A673 (cell line): ENCODE data around the gene BCAR1.

ENCODE experiments used
- EZH2 ChIP-seq: fragments of 200-600 bp; sonication (generic); IDR thresholded peaks from 2 replicates; pipeline ENCODE4 v1.6.1; 2017; ENCODE audit warnings: borderline replicate concordance, low read depth, mild to moderate bottlenecking, mixed read lengths, antibody characterized with exemption, low read length; ENCODE audit not compliant: poor library complexity, severe bottlenecking
- TF ChIP-seq, protein P1 (sequence below): fragments of 300-800, 200-600 bp; sonication (generic); conservative IDR thresholded peaks from 2 replicates; pipeline ENCODE4 v1.5.1; 2017; ENCODE audit warnings: low read depth, mild to moderate bottlenecking, antibody characterized with exemption, low read length, moderate library complexity, mixed read lengths

DNA sequence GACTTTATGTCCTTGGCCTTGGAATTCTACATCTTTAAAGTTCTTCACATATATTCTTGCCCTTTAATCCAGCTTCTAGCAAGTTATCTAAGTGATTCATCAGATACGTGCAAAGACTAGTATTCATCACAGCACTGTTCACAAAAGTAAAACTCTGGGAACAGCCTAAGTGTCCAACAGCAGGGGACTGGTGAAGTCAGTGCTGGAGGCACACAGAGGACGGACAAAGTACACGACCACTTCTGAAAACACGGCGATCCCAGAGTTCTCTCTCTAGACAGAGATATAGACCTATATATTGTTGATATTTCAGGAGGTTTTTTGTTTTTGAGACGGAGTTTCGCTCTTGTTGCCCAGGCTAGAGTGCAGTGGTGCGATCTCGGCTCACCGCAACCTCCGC lies 19.9 kb downstream of the BCAR1 start:
- TF ChIP-seq, protein P1, sequence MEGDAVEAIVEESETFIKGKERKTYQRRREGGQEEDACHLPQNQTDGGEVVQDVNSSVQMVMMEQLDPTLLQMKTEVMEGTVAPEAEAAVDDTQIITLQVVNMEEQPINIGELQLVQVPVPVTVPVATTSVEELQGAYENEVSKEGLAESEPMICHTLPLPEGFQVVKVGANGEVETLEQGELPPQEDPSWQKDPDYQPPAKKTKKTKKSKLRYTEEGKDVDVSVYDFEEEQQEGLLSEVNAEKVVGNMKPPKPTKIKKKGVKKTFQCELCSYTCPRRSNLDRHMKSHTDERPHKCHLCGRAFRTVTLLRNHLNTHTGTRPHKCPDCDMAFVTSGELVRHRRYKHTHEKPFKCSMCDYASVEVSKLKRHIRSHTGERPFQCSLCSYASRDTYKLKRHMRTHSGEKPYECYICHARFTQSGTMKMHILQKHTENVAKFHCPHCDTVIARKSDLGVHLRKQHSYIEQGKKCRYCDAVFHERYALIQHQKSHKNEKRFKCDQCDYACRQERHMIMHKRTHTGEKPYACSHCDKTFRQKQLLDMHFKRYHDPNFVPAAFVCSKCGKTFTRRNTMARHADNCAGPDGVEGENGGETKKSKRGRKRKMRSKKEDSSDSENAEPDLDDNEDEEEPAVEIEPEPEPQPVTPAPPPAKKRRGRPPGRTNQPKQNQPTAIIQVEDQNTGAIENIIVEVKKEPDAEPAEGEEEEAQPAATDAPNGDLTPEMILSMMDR, result no peak
- no peak for TF ChIP-seq EZH2
